GM19035 (cell line): ENCODE data around the gene GRK4.
"Not testable (repeated sequence)": the region's sequence is repeated elsewhere in the genome, so short reads cannot be mapped to it uniquely, and the experiment has no call there.

Experiments
- ATAC-seq: cut with Tn5 transposase; IDR thresholded peaks from one replicate; pipeline ENCODE4 v1.9.1; 2021; ENCODE audit not compliant: unreplicated experiment

GRK4 gene

GRCh38 chr4:2963175-2963965, at the start of gene GRK4, which contains the start of gene NOP14:
Gene GRK4 (plus strand): TSS chr4:2963571. CDS start chr4:2964071, 500 bp downstream.
Gene NOP14 (minus strand): TSS chr4:2963406. CDS start chr4:2963319, 87 bp downstream.
- ATAC-seq: peak; percentile 88

GRCh38 chr4:2914256-2915126, 48.9 kb upstream of the GRK4 start:
- ATAC-seq: no peak

- no peak for ATAC-seq
These were observed 47.6 kb upstream of the GRK4 start for GRCh38 chr4:2915789-2916188.

GRCh38 chr4:2916696-2917095, 46.7 kb upstream of the GRK4 start:
- not testable (repeated sequence) for ATAC-seq

GRCh38 chr4:2918300-2918699, 45.1 kb upstream of the GRK4 start:
- ATAC-seq: not testable (repeated sequence)

- not testable (repeated sequence) for ATAC-seq
These were observed 44.7 kb upstream of the GRK4 start for GRCh38 chr4:2918714-2919113.

- not testable (repeated sequence) for ATAC-seq
These were observed 40.8 kb upstream of the GRK4 start for GRCh38 chr4:2922453-2923101.

- no peak for ATAC-seq
These were observed 40.2 kb upstream of the GRK4 start for GRCh38 chr4:2923141-2923551.

- no peak for ATAC-seq
These were observed 39.6 kb upstream of the GRK4 start for GRCh38 chr4:2923668-2924173.

GRCh38 chr4:2924286-2924685, 39.1 kb upstream of the GRK4 start:
- ATAC-seq: no peak

- no peak for ATAC-seq
These were observed 38.5 kb upstream of the GRK4 start for GRCh38 chr4:2924765-2925301.

GRCh38 chr4:2925496-2925895, 37.9 kb upstream of the GRK4 start:
- ATAC-seq: no peak

- no peak for ATAC-seq
These were observed 37.2 kb upstream of the GRK4 start for GRCh38 chr4:2925931-2926860.

- no peak for ATAC-seq
These were observed 36.2 kb upstream of the GRK4 start for GRCh38 chr4:2927016-2927695.

- no peak for ATAC-seq
These were observed 35.7 kb upstream of the GRK4 start for GRCh38 chr4:2927696-2928075.

- no peak for ATAC-seq
These were observed 34.9 kb upstream of the GRK4 start for GRCh38 chr4:2928242-2929176.

GRCh38 chr4:2929469-2929868, 33.9 kb upstream of the GRK4 start:
- no peak for ATAC-seq

GRCh38 chr4:2930135-2930757, 33.1 kb upstream of the GRK4 start:
- no peak for ATAC-seq
